ENCODE data around the gene WWOX.

The WWOX gene

GRCh38 chr16:78108451-78108850 lies 9.0 kb downstream of the WWOX start:
- ChIA-PET POLR2A (no interaction called here), CTCF (interaction anchor here (5.4 kb wide), 1 partner anchor 8 kb away, joined by 33 read pairs; the partner anchor contains the start of gene WWOX)
- H3K4me3 ChIP-seq (ENCODE audit: low read depth, low read length) = no peak overlapping the region
- TF ChIP-seq, protein P1, sequence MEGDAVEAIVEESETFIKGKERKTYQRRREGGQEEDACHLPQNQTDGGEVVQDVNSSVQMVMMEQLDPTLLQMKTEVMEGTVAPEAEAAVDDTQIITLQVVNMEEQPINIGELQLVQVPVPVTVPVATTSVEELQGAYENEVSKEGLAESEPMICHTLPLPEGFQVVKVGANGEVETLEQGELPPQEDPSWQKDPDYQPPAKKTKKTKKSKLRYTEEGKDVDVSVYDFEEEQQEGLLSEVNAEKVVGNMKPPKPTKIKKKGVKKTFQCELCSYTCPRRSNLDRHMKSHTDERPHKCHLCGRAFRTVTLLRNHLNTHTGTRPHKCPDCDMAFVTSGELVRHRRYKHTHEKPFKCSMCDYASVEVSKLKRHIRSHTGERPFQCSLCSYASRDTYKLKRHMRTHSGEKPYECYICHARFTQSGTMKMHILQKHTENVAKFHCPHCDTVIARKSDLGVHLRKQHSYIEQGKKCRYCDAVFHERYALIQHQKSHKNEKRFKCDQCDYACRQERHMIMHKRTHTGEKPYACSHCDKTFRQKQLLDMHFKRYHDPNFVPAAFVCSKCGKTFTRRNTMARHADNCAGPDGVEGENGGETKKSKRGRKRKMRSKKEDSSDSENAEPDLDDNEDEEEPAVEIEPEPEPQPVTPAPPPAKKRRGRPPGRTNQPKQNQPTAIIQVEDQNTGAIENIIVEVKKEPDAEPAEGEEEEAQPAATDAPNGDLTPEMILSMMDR (IDR thresholded peaks at IDR 0.05; ENCODE audit: insufficient read depth, low read length, missing control alignments) = no peak
- no peak for DNase-seq (ENCODE audit: low read depth, low spot score)

DNA sequence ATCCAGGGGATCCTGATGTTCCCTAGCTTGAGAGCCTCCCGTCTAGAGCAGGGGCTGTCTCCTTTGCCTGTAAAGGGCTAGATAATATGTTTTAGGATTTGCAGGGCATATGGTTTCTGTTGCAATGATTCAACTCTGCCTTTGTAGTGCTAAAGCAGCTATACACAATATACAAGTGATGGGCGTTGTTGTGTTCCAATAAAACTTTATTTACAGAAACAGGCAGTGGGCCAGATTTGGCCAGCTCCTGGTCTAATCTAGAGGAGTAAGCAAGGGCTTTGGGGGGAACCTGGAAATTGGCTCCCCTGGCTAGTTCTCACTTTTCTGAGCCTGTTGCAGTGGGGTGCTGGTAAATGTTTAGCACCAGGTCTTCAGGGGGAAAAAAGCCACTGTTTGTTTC lies 13.8 kb downstream of the WWOX start:
- ChIA-PET POLR2A (no interaction called here), CTCF (interaction anchor here (1.2 to 5.4 kb wide), 2 partner anchors 9 to 13 kb away, joined by 3 to 33 read pairs; partner anchors contain the start of gene WWOX)
- H3K4me3 ChIP-seq (ENCODE audit: low read depth, low read length) = no peak overlapping the region

GRCh38 chr16:78115659-78116058 lies 16.2 kb downstream of the WWOX start:
- H3K4me3 ChIP-seq (ENCODE audit: low read depth, low read length) = no peak overlapping the region
- ChIA-PET CTCF (no interaction called here), POLR2A (no interaction called here)
- DNase-seq (ENCODE audit: low read depth, low spot score) = no peak
- TF ChIP-seq, protein P1 (IDR thresholded peaks at IDR 0.05; ENCODE audit: insufficient read depth, low read length, missing control alignments) = no peak

More for the DNA sequence above, 13.8 kb downstream of the WWOX start:
- TF ChIP-seq, protein P1 (IDR thresholded peaks at IDR 0.05; ENCODE audit: insufficient read depth, low read length, missing control alignments) = no peak
- DNase-seq (ENCODE audit: low read depth, low spot score) = no peak

DNA sequence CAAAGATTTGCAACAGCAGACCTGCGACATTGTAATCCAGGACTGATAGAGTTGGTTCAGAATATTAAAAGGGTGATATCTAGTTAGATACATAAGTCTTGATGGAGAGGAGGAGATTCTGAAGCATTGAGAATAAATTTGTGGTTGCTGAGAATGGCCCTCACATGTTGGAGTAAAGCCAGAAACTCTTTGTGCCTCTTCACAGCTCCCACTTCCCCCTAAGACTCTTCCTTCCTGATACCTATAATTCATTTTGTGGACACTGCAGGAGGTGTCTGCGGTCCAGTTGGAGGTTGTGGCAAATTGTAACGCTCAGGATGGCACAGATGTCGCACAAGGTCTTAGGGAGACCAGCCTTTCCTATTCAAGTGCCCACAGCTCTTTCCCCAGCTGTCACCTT lies 17.5 kb downstream of the WWOX start:
- CTCF ChIA-PET = interaction anchor here (1.3 kb wide), 1 partner anchor 17 kb away, joined by 6 read pairs; the partner anchor contains the start of gene WWOX
- no peak overlapping the region for H3K4me3 ChIP-seq (ENCODE audit: low read depth, low read length)
- TF ChIP-seq, protein P1 (IDR thresholded peaks at IDR 0.05; ENCODE audit: insufficient read depth, low read length, missing control alignments) = no peak
- POLR2A ChIA-PET = no interaction called here
- no peak for DNase-seq (ENCODE audit: low read depth, low spot score)

DNA sequence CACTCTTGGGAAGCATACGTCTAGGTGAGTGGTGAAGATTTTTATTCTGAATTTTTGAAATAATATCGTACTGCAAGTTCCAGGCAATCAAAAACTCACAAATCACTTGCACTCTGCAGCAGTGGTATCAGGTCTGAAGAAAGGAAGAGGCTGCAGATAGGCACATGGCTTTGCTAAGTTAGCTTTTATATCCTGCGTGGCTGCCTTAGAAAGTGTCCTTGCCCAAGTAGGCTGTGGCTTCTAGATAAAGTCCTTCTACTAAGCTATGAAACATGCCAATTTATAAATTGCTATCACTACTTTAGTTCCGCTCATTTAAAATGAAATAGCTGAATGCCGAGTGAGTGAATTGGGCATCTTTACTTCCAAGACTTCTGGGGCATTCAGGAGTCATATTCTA lies 17.9 kb downstream of the WWOX start:
- CTCF ChIA-PET = interaction anchor here (1.3 kb wide), 1 partner anchor 18 kb away, joined by 6 read pairs; the partner anchor contains the start of gene WWOX
- POLR2A ChIA-PET = no interaction called here
- no peak overlapping the region for H3K4me3 ChIP-seq (ENCODE audit: low read depth, low read length)
- DNase-seq (ENCODE audit: low read depth, low spot score) = no peak
- TF ChIP-seq, protein P1 (IDR thresholded peaks at IDR 0.05; ENCODE audit: insufficient read depth, low read length, missing control alignments) = no peak

DNA sequence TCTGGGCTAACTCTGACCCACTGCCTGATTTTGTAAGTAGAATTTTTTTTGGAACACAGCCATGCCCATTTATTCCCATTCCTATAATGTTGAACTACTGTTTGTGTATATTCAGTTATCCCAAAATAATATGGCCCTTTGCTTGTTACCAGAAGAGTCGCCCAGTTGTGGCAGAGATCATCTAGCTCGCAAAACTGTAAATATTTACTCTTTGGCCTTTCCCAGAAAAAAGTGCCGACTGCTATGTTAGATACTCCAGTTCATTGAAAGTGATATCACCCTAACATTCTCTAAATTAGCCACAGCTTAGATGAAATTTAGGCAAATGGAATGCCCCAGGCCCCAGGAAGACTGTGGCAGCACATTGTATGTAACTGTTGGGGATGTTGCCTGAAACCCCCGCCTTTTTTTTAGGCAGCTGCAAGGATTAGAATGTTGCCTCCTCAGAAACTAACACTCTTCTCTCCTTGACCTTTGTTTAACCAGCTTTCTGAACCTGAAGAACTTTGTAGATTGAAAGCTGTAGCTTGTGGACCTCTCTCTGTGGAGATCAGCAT lies 19.1 kb downstream of the WWOX start:
- TF ChIP-seq, protein P1 (IDR thresholded peaks at IDR 0.05; ENCODE audit: insufficient read depth, low read length, missing control alignments) = no peak
- H3K4me3 ChIP-seq (ENCODE audit: low read depth, low read length) = no peak overlapping the region
- no peak for DNase-seq (ENCODE audit: low read depth, low spot score)
- ChIA-PET CTCF (interaction anchor here (1.3 kb wide), 1 partner anchor 19 kb away, joined by 6 read pairs; the partner anchor contains the start of gene WWOX), POLR2A (no interaction called here)

Measured in AG04449 (cell line).